ENCODE data around the gene TMEM151B.
A peak's percentile ranks its signal among the peaks of the same experiment; 100 is the strongest.

TMEM151B gene

DNA sequence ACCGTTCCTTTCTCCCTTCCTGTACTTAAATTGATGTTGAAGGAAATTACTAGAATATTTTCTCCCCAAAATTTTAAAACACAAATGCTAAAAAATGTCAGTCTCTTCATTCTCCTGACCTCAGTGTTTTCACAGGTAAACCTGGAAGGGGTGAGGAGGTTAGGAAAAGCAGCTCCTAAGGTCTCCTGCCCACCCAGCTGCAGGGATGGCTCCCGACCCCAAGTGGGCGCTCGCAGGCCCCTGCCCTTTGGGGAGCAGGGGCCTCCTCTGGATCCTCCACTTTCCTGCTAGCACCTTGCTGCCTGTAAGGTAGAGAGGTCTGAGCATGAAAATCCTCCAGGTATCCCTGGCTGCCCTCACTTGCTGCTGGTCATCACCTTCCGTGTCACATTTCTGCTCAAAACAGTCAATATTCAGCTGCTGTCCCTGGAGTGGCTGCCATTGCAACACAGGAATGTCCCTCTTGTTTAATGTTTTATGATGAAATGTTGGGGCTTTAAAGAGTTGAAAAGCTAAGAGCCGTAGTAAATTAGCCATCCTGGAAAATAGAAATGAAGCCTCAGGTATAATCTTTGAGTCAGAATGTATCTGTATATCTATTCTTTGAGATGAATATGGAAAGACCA is 34.2 kb upstream of the TMEM151B start:
- TF ChIP-seq, protein P1, sequence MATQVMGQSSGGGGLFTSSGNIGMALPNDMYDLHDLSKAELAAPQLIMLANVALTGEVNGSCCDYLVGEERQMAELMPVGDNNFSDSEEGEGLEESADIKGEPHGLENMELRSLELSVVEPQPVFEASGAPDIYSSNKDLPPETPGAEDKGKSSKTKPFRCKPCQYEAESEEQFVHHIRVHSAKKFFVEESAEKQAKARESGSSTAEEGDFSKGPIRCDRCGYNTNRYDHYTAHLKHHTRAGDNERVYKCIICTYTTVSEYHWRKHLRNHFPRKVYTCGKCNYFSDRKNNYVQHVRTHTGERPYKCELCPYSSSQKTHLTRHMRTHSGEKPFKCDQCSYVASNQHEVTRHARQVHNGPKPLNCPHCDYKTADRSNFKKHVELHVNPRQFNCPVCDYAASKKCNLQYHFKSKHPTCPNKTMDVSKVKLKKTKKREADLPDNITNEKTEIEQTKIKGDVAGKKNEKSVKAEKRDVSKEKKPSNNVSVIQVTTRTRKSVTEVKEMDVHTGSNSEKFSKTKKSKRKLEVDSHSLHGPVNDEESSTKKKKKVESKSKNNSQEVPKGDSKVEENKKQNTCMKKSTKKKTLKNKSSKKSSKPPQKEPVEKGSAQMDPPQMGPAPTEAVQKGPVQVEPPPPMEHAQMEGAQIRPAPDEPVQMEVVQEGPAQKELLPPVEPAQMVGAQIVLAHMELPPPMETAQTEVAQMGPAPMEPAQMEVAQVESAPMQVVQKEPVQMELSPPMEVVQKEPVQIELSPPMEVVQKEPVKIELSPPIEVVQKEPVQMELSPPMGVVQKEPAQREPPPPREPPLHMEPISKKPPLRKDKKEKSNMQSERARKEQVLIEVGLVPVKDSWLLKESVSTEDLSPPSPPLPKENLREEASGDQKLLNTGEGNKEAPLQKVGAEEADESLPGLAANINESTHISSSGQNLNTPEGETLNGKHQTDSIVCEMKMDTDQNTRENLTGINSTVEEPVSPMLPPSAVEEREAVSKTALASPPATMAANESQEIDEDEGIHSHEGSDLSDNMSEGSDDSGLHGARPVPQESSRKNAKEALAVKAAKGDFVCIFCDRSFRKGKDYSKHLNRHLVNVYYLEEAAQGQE (IDR thresholded peaks at IDR 0.05; ENCODE audit: low read depth) = no peak
- TF ChIP-seq, protein P2, sequence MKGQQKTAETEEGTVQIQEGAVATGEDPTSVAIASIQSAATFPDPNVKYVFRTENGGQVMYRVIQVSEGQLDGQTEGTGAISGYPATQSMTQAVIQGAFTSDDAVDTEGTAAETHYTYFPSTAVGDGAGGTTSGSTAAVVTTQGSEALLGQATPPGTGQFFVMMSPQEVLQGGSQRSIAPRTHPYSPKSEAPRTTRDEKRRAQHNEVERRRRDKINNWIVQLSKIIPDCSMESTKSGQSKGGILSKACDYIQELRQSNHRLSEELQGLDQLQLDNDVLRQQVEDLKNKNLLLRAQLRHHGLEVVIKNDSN (IDR thresholded peaks at IDR 0.05) = no peak
- TF ChIP-seq EP300 (IDR thresholded peaks at IDR 0.05; ENCODE audit: borderline replicate concordance) (no peak), CEBPB (IDR thresholded peaks at IDR 0.05) (no peak)

DNA sequence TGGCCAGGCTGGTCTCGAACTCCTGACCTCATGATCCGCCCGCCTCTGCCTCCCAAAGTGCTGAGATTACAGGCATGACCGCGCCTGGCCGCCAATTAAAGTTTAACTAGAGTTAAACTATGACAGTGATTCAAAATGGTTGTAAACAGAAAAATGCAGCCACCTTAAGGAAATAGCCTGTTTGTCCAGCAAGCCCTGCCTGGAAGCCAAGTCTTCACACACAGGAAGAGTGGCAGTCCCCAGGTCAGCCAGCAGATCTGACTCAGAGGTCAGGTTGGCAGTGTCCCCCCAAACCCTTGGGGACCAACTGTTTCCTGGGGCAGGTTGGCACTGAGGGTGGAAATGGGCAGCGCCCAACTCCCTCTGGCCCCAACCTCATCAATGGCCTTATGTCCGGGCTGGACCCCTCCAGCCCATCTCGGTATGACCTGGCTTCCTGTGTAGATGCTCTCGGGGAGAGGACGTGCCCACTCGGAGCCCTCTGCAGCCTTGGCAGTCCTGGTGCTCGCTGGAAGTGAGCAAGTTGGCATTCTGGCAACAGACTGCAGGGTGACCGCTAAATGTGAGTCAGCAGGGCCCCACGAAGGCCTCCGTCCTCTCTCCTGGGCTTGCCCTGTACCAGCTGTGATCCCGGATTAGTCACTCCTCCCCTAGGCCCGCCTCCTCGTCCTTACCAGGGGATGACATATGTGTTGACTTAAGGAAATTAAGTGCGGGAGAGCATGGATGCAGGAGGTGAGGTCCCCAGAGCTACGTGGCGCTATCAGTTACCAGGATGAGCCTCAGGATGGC is 33.0 kb upstream of the TMEM151B start:
- TF ChIP-seq FOXM1 (IDR thresholded peaks at IDR 0.05; ENCODE audit: borderline replicate concordance, low read depth) (no peak), NFIC (IDR thresholded peaks at IDR 0.05) (peak; percentile 58; the same call in 1 of the 2 replicates)

DNA sequence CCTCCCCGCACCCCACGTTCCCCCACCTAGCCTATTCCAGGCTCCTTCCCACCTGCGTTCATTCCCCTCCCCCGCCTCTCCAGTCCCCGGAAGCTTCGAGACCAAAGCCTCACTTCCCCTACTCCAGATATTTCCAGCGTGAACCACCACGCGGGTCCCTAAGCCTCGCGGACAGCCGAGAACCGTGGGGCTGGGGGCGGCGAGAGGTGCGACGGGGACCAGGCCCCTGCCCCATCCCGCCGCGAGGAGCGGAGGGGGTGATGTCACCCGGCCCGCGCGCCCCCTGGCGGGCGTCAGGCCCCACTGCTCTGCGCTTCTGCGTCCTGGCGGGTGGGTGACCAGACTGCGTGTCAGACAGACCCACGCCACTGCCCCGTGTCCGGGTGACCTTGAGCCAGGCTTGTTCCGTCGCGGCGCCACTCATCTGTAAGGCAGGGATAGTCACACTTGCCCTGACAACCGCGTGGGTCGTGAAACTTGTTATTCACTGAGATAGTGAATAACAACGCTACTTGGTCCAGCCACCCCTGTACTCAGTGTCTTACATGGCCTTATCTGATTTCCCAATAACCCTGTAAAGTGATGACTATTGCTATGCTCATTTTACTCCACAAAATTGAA is 32.3 kb upstream of the TMEM151B start:
- TF ChIP-seq, protein P2 (IDR thresholded peaks at IDR 0.05) = no peak
- TF ChIP-seq CEBPB (IDR thresholded peaks at IDR 0.05) = no peak
- TF ChIP-seq FOXM1 (IDR thresholded peaks at IDR 0.05; ENCODE audit: borderline replicate concordance, low read depth) = no peak
- no peak for TF ChIP-seq CREB1 (IDR thresholded peaks at IDR 0.05; ENCODE audit: low read depth)
- TF ChIP-seq YY1 (IDR thresholded peaks at IDR 0.05; ENCODE audit: low read depth) = 0 out of 2 replicates have a peak, but pooled peaks have one; percentile 9
- no peak for TF ChIP-seq EP300 (IDR thresholded peaks at IDR 0.05; ENCODE audit: borderline replicate concordance)
- TF ChIP-seq, protein P3, sequence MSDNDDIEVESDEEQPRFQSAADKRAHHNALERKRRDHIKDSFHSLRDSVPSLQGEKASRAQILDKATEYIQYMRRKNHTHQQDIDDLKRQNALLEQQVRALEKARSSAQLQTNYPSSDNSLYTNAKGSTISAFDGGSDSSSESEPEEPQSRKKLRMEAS (IDR thresholded peaks at IDR 0.05) = peak; percentile 46; the same call in 1 of the 2 replicates
- TF ChIP-seq, protein P1 (IDR thresholded peaks at IDR 0.05; ENCODE audit: low read depth) = no peak
- no peak for TF ChIP-seq TEAD4 (IDR thresholded peaks at IDR 0.05)
- TF ChIP-seq TAF1 (IDR thresholded peaks at IDR 0.05; ENCODE audit: low read depth) = no peak
- peak; percentile 59; the same call in 1 of the 2 replicates for TF ChIP-seq RAD21 (IDR thresholded peaks at IDR 0.05; ENCODE audit: low read depth)
- no peak for TF ChIP-seq TCF12 (IDR thresholded peaks at IDR 0.05; ENCODE audit: low read depth)
- no peak for TF ChIP-seq EGR1 (IDR thresholded peaks at IDR 0.05)
- TF ChIP-seq ZBTB7A (IDR thresholded peaks at IDR 0.05; ENCODE audit: low read depth) = peak; percentile 90
- TF ChIP-seq NFIC (IDR thresholded peaks at IDR 0.05) = no peak

DNA sequence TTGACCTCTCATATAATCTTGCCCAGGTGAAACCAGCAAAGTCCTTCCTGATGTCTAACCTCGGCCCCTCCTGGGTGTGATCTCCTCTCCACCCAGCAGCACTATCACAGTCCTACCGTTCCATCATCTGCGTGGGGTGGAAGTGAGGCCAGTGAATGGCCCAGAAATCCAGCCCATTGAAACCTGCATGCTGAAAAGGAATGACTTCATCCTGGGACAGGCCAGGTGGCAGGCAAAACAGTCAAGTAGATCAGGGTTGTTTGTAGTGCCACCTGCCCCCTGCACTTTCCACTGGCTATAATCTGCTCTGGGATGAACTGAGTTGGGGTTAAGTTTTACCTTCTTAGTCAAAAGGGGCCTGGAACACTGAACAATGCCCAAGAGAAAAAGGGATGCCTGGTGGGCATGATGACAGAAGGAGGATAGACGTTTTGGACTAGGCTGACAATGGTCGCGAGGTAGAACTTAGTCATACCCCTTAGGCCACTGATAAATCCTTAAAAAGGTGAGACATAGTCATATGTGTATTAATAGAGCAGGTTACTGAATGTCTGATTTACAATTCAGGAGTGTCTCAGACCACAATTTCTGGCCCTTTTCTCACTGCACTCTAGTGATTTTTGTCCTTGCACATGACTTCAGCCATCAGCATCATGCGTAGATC is 31.4 kb upstream of the TMEM151B start:
- TF ChIP-seq EGR1 (IDR thresholded peaks at IDR 0.05) (no peak), CREB1 (IDR thresholded peaks at IDR 0.05; ENCODE audit: low read depth) (no peak), FOXM1 (IDR thresholded peaks at IDR 0.05; ENCODE audit: borderline replicate concordance, low read depth) (no peak), CEBPB (IDR thresholded peaks at IDR 0.05) (no peak), TCF12 (IDR thresholded peaks at IDR 0.05; ENCODE audit: low read depth) (no peak), TAF1 (IDR thresholded peaks at IDR 0.05; ENCODE audit: low read depth) (no peak), EP300 (IDR thresholded peaks at IDR 0.05; ENCODE audit: borderline replicate concordance) (no peak), RAD21 (IDR thresholded peaks at IDR 0.05; ENCODE audit: low read depth) (no peak), ZBTB7A (IDR thresholded peaks at IDR 0.05; ENCODE audit: low read depth) (no peak), NFIC (IDR thresholded peaks at IDR 0.05) (no peak), TEAD4 (IDR thresholded peaks at IDR 0.05) (no peak), YY1 (IDR thresholded peaks at IDR 0.05; ENCODE audit: low read depth) (no peak)
- TF ChIP-seq, protein P3 (IDR thresholded peaks at IDR 0.05) = no peak
- TF ChIP-seq, protein P1 (IDR thresholded peaks at IDR 0.05; ENCODE audit: low read depth) = no peak
- TF ChIP-seq, protein P2 (IDR thresholded peaks at IDR 0.05) = no peak
